Central memory CD8-positive, alpha-beta T cell (primary cell): Measurements from ENCODE around the gene TNNC1.

Experiments
- ATAC-seq: fragments of 150-1000 bp; cut with Tn5 transposase; replicated peaks from 2 replicates; pipeline ENCODE4 v1.10.0; 2022; ENCODE audit warnings: mild to moderate bottlenecking, moderate FRiP score, moderate number of reproducible peaks; ENCODE audit not compliant: poor library complexity, severe bottlenecking; ENCODE audit errors: extremely low read depth
- DNase-seq, 2 donors: peaks; one replicate each; pipeline ENCODE4 v3.0.0; 2021; ENCODE audit warnings: low spot score in 2 of 2
- H3K27ac Mint-ChIP-seq: one replicate; pipeline ENCODE4 v1.8.0; 2022; ENCODE audit warnings: low read depth, mild to moderate bottlenecking, moderate library complexity, mixed read lengths
- H3K27me3 Mint-ChIP-seq: one replicate; pipeline ENCODE4 v1.8.0; 2022; ENCODE audit warnings: mixed read lengths
- H3K36me3 Mint-ChIP-seq: one replicate; pipeline ENCODE4 v1.8.0; 2022; ENCODE audit warnings: mild to moderate bottlenecking, moderate library complexity, mixed read lengths; ENCODE audit not compliant: insufficient read depth
- H3K4me1 Mint-ChIP-seq: one replicate; pipeline ENCODE4 v1.8.0; 2022; ENCODE audit warnings: mixed read lengths
- H3K4me3 Mint-ChIP-seq: one replicate; pipeline ENCODE4 v1.8.0; 2022; ENCODE audit warnings: mild to moderate bottlenecking, moderate library complexity, mixed read lengths
- H3K9me3 Mint-ChIP-seq: one replicate; pipeline ENCODE4 v1.8.0; 2022; ENCODE audit warnings: mixed read lengths

Gene TNNC1

GRCh38 chr3:52407779-52408178 is 46.1 kb downstream of the TNNC1 start:
- Mint-ChIP-seq H3K4me1 (peaks cover 33% of the 10 kb centered on the region), H3K36me3 (peaks cover 56% of the 10 kb centered on the region), H3K27ac (peak overlapping the region; percentile 95), H3K9me3 (no peaks in the 10 kb centered on the region), H3K4me3 (peak overlapping the region; percentile 90), H3K27me3 (no peaks in the 10 kb centered on the region)
- DNase-seq (no peak), ATAC-seq (no peak)

GRCh38 chr3:52406791-52407510 is 46.9 kb downstream of the TNNC1 start:
- Mint-ChIP-seq H3K27ac (no peak overlapping the region), H3K27me3 (no peaks in the 10 kb centered on the region), H3K4me3 (no peak overlapping the region), H3K36me3 (peaks cover 63% of the 10 kb centered on the region), H3K9me3 (no peaks in the 10 kb centered on the region), H3K4me1 (peaks cover 33% of the 10 kb centered on the region)
- no peak for ATAC-seq
- DNase-seq, result no peak

GRCh38 chr3:52406231-52406661 is 47.6 kb downstream of the TNNC1 start:
- no peak for DNase-seq
- Mint-ChIP-seq H3K4me1 (peaks cover 27% of the 10 kb centered on the region), H3K27me3 (no peaks in the 10 kb centered on the region), H3K4me3 (no peak overlapping the region), H3K27ac (no peak overlapping the region), H3K36me3 (peaks cover 68% of the 10 kb centered on the region), H3K9me3 (no peaks in the 10 kb centered on the region)
- no peak for ATAC-seq

- Mint-ChIP-seq H3K27ac (no peak overlapping the region), H3K4me3 (no peak overlapping the region), H3K36me3 (peaks cover 67% of the 10 kb centered on the region), H3K9me3 (no peaks in the 10 kb centered on the region), H3K27me3 (no peaks in the 10 kb centered on the region), H3K4me1 (peaks cover 22% of the 10 kb centered on the region)
- ATAC-seq (no peak), DNase-seq (no peak)
These were observed 48.2 kb downstream of the TNNC1 start for GRCh38 chr3:52405601-52406110.

- no peak overlapping the region for H3K4me3 Mint-ChIP-seq
These were observed 48.8 kb downstream of the TNNC1 start for GRCh38 chr3:52405066-52405465.

GRCh38 chr3:52404391-52404790 is 49.5 kb downstream of the TNNC1 start:
- H3K4me3 Mint-ChIP-seq, result no peak overlapping the region
- H3K36me3 Mint-ChIP-seq, result peaks cover 59% of the 10 kb centered on the region

More at GRCh38 chr3:52405066-52405465, 48.8 kb downstream of the TNNC1 start:
- Mint-ChIP-seq H3K27me3 (no peaks in the 10 kb centered on the region), H3K4me1 (peaks cover 22% of the 10 kb centered on the region), H3K9me3 (no peaks in the 10 kb centered on the region), H3K36me3 (peaks cover 65% of the 10 kb centered on the region), H3K27ac (no peak overlapping the region)
- DNase-seq (no peak), ATAC-seq (no peak)

GRCh38 chr3:52403955-52404354 is 49.9 kb downstream of the TNNC1 start:
- no peak for DNase-seq

More at GRCh38 chr3:52404391-52404790, 49.5 kb downstream of the TNNC1 start:
- Mint-ChIP-seq H3K27me3 (no peaks in the 10 kb centered on the region), H3K27ac (no peak overlapping the region), H3K4me1 (peaks cover 17% of the 10 kb centered on the region), H3K9me3 (no peaks in the 10 kb centered on the region)
- DNase-seq (no peak), ATAC-seq (no peak)

GRCh38 chr3:52403271-52403841 is 50.5 kb downstream of the TNNC1 start:
- Mint-ChIP-seq H3K9me3 (no peaks in the 10 kb centered on the region), H3K27me3 (no peaks in the 10 kb centered on the region), H3K4me1 (peaks cover 7% of the 10 kb centered on the region), H3K27ac (no peak overlapping the region), H3K36me3 (peaks cover 62% of the 10 kb centered on the region), H3K4me3 (no peak overlapping the region)
- ATAC-seq, result no peak
- DNase-seq, result no peak

More at GRCh38 chr3:52403955-52404354, 49.9 kb downstream of the TNNC1 start:
- H3K27ac Mint-ChIP-seq, result no peak overlapping the region
- H3K4me3 Mint-ChIP-seq, result no peak overlapping the region
- peaks cover 60% of the 10 kb centered on the region for H3K36me3 Mint-ChIP-seq
- H3K9me3 Mint-ChIP-seq, result no peaks in the 10 kb centered on the region
- H3K27me3 Mint-ChIP-seq, result no peaks in the 10 kb centered on the region
- no peak for ATAC-seq
- peaks cover 13% of the 10 kb centered on the region for H3K4me1 Mint-ChIP-seq

GRCh38 chr3:52402706-52403270 is 51.1 kb downstream of the TNNC1 start:
- Mint-ChIP-seq H3K4me1 (peaks cover 1% of the 10 kb centered on the region), H3K27me3 (no peaks in the 10 kb centered on the region), H3K27ac (no peak overlapping the region), H3K36me3 (peaks cover 62% of the 10 kb centered on the region), H3K4me3 (no peak overlapping the region), H3K9me3 (no peaks in the 10 kb centered on the region)
- ATAC-seq (no peak), DNase-seq (no peak)

GRCh38 chr3:52402101-52402521 is 51.7 kb downstream of the TNNC1 start:
- Mint-ChIP-seq H3K4me3 (no peak overlapping the region), H3K36me3 (peaks cover 56% of the 10 kb centered on the region), H3K27ac (no peak overlapping the region), H3K4me1 (no peaks in the 10 kb centered on the region), H3K9me3 (no peaks in the 10 kb centered on the region), H3K27me3 (no peaks in the 10 kb centered on the region)
- ATAC-seq (no peak), DNase-seq (no peak)

- Mint-ChIP-seq H3K27me3 (no peaks in the 10 kb centered on the region), H3K9me3 (no peaks in the 10 kb centered on the region), H3K36me3 (peaks cover 55% of the 10 kb centered on the region)
These were observed 52.3 kb downstream of the TNNC1 start for GRCh38 chr3:52401551-52401950.

More at GRCh38 chr3:52401551-52401950, 52.3 kb downstream of the TNNC1 start:
- Mint-ChIP-seq H3K27ac (no peak overlapping the region), H3K4me1 (no peaks in the 10 kb centered on the region), H3K4me3 (no peak overlapping the region)
- no peak for DNase-seq
- ATAC-seq, result no peak
